HG03571 (cell line): ENCODE data around the gene SLC46A2.
A peak's percentile ranks its signal among the peaks of the same experiment; 100 is the strongest.

Experiments used
- ATAC-seq: cut with Tn5 transposase; IDR thresholded peaks from one replicate; pipeline ENCODE4 v1.9.1; 2021; ENCODE audit not compliant: unreplicated experiment

SLC46A2 gene

DNA sequence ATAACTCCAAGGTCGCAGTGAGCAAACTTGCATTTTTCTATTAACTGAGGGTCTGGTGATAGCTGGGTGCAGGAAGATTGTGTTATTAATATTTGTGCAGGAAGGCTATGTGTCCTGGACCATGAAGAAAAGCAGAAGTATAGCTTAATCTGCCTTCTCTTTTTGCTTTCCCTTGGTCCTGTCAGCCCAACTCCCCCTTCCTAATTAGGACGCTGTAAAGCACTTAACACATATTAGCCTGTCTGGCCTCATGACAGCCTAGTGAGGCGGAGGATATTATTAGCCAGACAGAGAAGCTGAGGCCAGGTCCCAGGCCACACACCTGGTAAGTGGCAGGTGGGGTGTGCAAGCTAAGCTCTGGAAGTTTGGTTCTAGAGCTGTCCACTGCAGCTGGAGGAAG, 29.5 kb downstream of the SLC46A2 start:
- ATAC-seq, result no peak

DNA sequence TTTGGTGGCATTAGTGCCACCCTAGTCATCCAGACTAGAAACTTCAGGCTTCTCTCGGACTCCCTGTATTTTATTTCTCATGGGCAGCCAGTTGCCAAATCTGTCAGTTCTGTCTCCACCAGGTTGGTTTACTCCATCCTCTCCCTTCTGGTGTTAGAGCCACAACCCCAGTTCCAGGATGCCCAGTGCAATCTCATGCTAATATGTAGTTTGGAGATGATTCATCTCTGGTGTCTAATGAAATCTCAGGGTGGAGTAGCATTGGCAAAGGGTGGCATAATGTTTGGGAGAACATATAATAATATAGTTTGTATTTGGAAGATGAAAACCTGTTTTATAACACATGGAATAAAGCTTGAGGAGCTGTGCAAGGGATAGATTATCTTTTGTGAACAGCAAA, 30.2 kb downstream of the SLC46A2 start:
- no peak for ATAC-seq

DNA sequence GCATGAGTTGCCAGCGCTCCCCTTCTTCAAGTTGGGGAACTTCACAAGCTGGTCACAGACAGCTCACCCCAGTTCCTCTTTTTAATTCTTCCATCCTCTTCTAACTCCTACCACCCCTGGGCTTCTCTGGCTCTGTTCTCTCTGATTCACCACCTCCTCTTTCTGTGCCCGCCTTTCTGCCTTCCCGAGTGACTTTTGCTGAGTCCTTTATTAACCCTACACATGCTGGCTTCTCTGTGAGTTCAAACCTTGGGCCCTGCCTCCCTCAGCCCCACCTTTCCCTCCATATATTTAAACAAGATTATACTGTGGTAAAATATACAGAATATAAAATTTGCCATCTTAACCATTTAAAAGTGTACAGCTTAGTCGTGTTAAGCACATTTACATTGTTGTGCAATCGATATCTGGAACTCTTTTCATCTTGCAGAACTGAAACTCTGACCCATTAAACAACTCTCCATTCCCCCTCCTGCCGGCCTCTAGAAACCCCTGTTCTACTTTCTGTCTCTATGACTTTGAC, 32.0 kb downstream of the SLC46A2 start:
- no peak for ATAC-seq

DNA sequence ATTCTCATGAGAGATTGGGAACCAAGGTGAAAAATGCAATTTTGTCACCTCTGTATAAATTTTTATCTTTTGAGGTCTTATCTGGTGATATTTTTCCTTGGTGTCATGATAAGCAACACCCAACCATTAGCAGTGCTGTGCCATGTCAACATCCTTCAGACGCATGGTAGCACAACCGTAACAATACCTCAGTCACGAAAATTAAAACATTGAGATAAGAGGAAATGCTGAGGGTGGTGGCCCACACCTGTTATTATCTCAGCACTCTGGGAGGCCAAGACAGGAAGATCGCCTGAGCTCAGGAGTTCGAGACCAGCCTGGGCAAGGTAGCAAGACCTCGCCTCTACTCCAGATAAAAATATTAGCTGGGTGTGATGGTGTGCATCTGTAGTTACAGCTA, 32.7 kb downstream of the SLC46A2 start:
- ATAC-seq, result no peak

DNA sequence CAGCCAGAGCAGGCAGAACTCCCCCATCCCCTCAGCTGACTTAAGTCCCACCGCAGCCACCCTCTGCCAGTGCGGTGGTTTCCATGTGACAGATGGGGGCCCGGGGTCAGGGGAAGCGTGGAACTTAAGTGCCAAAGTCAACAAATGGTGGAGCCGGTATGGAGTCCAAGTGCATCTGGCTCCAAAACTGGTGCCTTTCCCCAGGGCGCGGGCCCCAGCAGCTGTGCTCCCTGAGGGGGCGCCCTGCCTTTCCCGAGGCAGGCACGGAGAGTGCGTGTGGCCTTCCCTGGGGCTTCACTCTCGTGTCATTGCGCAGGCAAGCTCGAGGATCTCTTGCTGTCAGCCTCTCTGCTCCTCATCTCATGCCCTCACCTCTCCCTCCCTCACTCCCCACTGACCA, 33.8 kb downstream of the SLC46A2 start:
- ATAC-seq, result no peak

DNA sequence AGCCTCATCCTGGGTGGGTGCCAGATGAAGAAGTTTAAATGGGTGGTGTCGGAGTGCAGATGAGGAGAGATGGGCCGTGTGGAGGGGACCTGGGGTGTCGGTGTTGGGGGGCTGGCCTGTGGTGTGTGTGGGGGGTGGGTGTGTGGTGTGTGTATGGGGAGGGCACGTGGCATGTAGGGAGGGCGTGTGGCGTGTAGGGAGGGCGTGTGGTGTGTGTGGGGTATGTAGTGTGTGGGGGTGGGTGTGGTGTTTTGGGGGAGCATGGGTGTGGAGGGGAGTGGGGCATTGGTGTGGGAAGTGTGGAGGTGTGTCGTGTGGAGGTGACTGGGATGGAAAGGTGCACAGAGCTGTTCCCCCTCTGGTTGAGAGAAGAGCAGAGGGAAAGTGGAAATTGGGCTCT, 34.5 kb downstream of the SLC46A2 start:
- ATAC-seq, result no peak

DNA sequence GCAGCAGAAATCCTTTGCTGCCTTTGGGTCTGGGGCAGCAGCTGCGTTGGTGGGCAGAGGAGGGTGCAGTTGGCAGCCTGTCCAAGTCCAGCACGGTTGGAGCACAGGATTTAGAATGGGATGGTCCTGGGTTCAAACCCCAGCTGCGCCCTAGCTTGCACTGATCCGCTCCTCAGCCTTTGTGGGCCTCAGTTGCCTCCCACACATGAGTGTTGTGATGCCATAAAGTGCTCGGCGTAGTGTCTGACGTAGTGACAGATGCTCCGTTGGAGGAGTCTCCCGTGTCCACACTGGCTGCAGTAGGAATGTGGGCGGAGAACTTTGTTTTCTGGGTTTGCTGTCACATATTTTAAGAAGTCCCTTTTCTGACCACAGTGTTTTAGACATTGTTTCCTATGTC, 36.0 kb downstream of the SLC46A2 start:
- ATAC-seq, result no peak

DNA sequence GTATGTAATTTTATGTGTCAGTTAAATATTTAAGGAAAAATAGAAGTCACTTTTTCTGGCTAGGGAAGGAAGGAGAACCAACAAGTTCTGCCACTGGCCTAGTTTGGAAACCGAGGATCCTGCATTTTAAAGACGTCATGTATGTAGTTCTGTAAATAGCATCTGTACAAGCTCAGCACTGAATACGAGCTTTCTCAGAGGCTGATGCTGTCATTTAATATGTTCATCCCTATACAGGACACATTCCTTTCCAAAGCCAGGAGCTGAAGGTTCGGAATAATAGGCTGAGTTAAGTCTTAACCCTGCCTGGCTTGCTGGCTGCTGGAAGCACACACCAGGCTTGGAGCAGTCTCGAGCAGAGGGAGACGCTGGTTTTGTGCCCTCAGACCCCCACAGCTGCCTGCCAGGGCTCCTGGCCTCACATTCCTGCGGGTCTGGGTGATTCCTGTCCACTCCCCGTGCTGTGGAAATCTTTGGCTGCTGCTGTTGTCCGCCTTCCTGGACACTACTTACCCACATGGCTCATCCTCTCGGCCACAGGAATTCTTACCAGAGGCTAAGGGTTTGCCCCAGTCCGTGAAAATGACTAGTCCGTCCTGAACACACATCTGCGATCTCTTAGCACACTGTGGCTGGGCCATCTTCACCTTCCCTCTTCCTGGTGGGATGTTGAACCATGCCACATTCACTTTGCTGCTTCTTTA, 36.6 kb downstream of the SLC46A2 start:
- no peak for ATAC-seq

DNA sequence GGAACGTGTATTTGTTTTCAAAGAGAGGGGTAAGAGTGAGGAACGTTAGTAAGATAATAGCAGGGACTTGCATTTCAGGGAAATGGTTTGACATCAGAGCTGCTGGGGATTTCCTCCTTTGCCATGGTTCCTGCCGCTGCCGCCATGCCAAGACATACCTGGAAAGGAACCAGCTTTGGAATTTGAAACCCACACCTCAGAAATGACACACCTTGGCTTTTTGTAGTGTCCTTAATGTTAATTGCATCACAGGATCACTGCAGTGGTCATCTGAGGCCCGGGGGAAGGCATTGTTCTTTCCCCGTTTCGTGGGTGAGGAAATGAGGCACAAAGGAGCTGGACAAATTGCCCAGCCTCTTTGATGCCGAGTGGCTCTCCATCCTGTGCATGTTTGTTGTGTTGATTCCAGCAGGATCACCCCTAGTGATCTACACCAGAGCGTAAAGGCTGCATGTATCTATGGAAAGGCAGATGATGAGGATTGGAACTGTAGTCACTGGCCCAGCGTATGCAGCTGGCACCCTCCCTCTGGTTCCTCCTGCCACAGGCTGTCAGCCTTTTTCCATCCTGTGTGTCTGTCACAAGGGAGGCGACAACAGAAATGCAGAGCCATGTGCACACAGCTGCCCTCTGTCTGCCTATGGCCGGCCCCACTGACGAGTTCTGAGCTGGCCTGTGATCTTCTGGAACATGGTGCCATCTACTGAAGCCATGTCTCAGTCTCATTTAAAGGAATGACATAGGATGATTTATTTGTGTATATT, 37.8 kb downstream of the SLC46A2 start:
- ATAC-seq, result no peak

DNA sequence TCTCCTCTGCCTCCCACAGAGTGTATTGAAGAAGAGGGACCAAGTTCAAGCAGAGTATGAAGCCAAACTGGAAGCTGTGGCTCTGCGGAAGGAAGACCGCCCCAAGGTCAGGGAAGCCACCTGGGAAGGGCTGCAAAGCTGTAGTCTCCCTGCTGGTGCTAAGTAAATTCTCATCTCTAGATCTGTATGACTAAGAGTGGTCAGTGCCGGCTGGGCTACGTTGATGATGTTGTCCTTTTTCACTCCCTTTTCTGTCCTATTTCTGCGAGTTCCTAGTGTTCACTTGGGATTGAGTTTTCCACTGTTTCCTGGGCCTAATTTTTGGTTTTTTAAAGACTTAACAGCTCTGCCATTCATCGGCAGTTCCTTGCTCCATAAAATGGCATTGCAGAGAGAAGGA, 39.8 kb downstream of the SLC46A2 start:
- ATAC-seq, result no peak

DNA sequence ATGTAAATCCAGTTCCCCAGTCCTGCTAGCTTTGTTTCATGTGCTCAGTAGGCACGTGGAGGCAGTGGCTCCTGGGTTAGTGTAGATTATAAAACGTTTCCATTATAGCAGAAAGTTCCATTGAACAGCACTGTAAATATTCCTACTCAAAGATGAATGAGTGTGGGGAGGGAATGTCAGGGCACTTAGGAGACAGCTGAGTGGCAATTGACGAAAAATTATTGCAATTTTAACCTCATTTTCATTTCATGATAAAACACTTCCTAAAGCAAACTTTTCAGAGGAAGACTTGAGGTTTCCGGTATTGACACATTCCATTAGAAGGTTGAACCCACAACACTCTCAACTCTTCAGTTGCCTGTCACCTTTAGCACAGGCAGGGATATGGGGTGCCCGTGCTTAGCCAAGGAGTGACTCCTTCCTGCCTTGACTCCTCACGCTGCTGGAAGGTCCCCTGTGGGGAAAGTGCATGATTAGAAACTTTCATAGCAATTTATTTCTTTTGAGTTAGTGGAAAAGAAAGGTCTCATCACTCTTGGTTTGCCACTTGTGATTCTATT, 41.2 kb downstream of the SLC46A2 start:
- ATAC-seq, result no peak

DNA sequence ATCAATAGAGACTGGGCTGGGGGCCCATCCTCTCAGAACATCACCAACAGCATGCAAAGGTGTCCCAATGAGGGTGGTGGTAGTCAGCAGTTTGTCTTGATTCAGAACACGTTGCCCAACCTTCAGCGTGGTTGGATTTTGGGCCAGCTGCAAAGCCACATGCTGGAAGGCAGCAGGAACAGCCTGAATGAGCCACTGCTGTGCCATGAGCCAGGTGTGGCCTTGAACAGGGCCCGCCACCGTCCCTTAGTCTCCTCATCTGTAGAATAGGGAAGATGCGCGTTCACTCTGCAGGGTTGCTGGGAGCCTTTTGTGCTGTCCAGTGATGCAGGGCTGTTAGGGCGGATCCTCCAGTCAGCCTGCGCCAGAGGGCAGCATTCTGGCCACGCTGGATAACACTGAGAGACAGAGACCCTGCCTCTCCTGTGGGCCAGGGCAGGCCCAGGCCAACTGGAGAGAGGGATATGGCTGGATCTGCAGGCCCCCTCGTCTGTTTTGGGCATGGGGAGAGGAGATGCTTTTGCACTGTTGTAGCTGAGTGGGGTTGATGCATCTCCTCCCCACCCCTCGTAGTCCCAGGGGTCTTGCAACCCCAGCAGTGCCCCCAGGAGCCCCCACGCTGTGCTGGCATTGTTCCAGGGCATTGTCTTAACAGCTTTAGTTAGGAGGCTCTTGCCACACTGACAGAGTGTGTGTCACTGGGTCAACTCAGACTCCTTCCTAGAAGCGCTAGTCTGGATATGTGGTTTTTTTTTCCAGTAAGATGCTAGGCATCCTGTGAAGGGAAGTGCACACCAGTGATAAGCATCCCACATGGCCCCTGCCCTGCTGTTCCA, 42.1 kb downstream of the SLC46A2 start:
- no peak for ATAC-seq

DNA sequence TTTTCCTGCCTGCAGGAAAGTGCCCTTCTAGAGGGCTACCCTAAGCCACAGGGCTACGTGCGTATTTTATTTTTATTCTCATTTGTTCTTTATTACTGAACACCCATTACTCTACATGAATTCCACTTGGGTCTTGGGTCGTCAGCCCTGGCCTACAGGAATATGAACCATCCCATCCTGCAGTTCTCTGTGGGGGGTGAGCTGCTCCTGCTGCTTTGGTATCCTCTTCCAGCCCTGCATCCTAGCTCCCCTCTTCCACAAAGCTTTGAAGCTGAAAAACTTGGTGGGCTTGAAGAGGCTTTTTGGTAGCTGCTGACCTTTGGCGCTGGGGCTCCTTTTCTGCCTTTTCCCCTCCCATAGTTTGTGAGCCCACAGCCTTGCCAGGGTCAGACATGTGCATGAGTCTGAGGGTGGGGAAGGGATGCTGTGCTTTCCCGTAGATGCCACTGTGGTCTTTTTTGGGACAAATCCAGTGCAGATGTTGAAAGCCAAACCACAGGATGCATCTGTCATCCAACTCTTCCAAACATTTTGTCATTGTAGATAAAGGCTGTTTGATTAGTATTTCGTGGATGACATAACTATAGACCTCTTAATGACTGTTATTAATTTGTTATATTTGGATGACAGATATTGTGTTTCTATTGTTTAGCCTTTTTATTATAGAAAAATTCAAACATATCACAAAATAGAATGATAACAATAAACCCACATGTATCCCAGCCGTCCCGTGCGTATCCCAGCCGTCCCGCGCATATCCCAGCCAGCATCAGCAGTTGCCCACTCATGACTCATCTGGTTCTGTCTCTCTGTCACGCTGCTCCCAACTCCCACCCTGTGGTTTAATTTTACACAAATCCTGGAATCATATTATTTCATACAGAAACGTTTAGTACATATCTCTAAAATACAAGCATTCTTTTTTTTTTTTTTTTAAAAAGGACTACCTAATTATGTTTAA, 43.9 kb downstream of the SLC46A2 start:
- ATAC-seq, result no peak

DNA sequence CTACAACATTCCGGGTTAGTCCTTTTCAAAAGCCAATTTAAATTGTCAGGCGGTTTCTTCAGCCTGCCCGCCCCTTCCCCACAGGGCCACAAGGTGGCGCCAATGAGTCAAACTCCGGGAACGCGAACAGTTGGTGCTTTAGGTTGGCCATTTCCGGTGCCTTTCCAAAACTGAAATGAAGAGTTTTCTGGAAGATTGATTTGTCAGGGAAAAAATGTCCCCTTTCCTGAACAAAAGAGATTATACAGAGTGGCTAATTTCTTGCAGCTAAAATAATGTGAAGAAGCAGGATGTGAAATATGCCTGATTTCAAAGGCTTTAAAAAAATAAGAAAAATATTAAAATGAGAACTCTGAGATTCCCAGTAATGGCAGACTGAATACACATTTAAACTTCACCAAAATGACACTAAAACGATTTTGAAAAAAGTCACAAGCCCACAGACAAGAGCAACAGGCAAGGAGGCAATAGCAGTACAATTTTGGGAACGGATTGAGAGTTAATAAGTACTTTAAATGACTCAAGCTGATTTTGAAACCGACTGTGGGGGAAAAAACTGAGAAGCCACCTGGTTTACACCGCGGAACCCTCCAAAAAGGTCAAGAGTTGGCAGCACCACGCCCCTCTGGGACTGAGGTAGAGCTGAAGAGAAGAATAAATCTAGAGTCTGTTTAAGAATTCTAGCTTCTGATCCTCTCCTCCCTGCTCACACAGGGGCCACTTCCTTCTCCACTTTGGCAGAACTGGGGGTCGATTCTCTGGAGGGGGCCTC, 45.7 kb downstream of the SLC46A2 start:
- peak; percentile 87 for ATAC-seq

DNA sequence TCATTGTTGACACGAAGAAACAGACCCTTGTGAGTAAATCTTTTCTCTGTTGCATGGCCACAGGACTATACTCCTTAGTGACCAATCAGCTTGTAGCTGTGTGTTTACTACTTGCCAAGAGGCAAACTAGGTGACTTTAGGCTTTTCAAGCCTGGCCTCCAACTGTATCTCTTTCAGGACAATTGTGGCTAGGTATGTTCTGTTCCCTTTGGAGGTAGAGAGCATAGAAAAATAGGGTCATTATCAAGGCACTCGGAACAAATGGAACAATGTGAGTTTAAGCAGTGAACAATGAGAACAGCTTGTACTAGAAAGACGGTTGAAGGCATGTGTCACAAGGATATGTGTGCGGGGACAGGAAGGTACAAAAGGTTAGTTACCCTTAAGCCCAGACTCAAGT, 48.1 kb downstream of the SLC46A2 start:
- ATAC-seq, result no peak

DNA sequence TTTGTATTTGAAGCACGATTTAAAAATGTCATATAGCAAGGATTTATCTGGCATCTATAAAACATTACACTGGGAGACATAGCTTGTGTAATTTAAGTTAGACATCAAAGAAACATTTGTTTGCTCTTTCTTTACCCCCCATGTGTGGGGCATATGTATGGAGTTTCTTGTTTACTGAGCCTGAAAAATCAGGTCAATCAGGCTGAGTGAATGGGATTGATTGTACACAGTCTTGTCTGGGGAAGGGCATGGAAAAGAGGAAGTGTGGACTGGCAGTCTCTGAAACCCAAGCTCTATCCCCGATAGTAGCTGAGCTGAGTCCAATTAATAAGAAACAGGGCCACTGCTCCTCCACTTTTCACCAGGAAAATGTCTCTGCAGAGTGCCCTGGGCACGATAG, 49.4 kb downstream of the SLC46A2 start:
- no peak for ATAC-seq

DNA sequence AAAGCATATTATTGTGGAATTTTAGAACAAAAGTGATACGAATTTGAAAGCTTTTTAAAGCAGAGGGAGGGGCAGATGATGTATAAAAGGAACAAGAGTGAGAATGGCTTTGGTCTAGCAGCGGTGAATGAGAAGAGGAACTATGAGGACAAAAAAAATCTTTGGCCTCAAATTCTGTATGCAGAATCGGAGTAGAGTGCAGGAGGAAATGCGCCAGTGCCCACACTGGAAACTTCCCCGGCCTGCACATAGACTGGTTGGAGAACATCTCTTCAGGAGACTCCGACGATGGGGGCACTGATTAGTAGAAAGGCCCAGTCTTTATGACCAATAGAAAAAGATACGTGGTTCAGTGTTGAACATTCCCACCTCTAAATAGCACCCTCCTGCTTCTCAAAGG, 51.3 kb downstream of the SLC46A2 start:
- no peak for ATAC-seq

DNA sequence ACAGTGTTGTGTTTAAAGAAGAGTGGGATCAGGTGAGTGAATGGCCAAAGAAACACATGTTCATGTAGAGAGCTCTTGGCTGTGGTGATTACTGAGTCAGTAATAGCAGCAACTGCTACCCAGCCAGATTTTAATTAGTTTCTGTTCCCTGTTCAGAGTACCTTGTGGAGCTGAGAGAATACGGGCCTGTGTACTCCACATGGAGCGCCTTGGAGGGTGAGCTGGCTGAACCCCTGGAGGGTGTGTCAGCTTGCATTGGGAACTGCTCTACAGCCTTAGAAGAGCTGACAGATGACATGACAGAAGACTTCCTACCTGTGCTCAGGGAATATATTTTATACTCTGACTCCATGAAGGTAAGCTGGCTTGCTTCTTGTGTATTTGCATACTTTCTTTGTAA, 52.3 kb downstream of the SLC46A2 start:
- no peak for ATAC-seq

DNA sequence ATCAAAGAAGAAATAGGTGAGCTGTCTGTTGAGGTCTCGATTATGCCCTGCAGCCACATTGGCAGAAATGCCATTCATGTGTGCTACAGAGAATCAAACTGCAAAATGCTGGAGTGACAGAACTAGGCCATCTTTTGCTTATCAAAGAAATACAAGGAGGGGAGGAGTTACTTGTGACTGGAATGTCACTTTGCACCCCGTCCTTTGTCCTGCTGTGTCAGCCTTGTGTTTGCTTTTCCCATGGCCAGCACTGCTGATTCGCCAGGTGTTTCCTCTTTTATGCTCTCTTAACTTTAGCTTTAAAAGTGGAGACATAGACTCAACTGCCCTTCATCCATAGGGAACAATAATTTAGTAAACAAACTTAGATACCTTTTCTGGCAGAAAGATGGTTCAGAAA, 54.3 kb downstream of the SLC46A2 start:
- ATAC-seq, result no peak
